GM19324 (cell line): ENCODE measurements around the gene ENAH.
"Not testable (repeated sequence)": the region's sequence is repeated elsewhere in the genome, so short reads cannot be mapped to it uniquely, and the experiment has no call there.

Experiments used
- ATAC-seq: cut with Tn5 transposase; IDR thresholded peaks from one replicate; pipeline ENCODE4 v1.9.1; 2021; ENCODE audit warnings: mild to moderate bottlenecking, moderate library complexity; ENCODE audit not compliant: unreplicated experiment, low FRiP score

Gene ENAH

DNA sequence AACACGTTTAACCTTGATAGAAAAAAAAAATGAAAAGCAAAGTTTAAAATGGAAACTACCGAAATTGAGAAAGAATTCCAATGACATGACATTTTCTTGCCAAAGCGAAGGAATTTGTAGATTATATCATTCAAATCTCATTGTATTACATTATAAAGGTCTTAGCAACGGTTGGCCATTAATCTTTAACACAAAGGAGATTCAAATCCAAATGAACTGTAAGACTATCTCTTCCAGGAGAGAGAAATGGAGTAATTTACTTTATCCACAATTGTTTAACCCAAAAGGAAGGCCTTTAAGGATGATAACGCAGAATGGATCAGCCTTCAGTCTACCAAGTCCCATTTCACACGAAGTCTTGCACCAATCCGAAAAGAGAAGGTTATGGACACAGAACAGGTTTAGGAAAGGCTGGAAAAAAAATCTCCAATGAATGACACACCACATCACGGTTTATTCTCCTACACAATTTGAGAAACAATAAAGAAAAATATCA lies 1.5 kb downstream of the ENAH start:
- ATAC-seq = no peak

DNA sequence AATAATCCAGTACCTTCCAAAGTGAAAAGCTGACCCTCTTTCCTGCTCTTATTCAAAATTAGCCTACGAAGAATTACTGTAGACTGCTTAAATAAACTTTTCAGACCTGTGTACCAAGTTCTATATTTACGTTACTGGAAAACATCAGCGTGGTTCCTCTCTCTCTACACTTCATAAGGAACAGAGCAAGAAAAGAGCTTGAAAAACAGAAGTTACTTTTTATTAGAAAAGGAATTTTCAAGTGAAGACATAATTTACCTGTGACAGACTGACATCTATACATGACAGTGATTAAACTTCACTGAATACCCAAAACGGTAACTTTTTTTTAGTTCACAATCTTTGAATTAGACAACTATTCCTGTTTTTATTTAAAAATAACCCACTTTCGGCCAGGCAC lies 2.7 kb downstream of the ENAH start:
- ATAC-seq = no peak

DNA sequence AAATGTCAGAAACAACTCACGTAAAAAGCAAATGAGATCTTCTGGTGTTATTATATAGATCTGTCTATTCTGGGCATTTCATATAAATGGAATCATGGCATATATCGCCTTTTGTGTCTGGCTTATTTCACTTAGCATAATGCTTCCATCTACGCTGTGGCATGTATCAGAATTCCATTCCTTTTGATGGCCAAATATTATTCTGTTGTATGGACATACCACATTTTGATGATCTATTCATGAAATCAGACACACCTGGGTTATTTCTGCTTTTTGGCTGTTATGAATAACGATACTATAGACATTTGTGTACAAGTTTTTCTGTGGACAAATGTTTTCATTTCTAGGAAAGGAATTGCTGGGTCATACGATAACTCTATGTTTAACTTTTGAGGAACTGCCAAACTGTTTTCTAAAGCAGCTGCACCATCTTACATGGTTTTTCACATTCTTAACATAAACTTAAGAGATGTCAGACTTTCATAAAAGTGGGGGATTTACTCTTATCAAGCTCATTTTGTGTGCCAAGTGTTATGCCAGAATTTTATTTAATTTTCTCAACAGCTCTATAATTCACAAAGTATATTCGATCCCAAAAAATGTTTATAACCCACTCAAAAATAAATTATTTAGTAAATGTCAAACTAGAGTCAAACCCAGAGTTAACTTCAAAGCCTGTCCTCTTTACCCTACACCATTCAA lies 7.6 kb downstream of the ENAH start:
- no peak for ATAC-seq

DNA sequence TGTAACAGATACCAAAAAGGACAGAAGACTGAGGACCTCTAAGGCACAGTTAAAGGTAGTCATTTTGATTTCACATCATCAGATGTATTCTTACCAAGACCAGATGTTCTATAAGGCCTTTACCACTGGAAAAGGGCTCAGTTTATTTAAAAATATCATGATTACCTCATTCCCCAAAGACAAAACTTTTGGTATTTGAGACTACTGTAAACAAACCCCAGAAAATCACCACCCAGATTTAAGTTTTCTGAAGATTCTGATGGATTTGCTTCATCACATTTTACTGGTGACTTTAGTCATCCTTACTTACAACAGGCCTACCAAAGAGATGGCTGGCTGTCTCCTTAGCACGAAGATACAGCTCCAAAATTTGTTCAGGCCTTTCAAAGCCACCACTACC lies 8.3 kb downstream of the ENAH start:
- ATAC-seq = no peak

DNA sequence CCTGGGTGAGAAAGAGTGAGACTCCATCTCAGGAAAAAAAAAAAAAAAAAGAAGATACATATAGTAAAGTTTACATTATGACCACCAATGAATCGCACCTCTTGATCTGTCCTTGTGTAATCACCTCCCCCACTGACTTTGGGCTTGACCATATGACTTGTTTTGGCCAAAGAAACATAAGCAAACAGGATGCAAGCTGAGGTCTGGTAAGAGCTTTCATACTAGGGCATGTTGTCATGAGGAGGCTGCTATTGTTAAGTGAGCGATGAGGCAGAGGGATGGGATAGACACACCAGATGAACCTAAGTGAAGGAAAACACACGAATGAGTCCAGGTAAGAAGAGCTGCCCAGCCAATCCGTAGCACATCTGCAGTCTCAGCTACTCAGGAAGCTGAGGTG lies 10.7 kb downstream of the ENAH start:
- ATAC-seq = no peak

DNA sequence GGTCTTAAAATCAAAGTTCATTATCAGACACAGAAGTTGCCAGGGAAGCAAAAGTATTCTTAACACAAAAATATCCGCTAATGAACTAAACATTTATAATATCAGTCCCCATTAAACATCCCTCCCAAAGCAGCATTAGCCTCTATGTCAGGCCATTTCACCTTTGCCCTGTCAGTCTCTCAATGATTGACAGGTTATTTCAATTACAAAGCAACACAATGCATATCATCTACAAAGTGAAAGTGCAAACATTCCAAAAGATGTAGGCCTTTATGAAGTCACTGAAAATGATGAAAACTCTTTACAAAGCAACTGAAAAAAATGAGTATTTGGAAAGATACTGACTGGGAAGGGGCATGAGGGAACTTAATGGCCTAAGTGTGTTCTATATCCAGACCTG lies 14.1 kb downstream of the ENAH start:
- no peak for ATAC-seq

DNA sequence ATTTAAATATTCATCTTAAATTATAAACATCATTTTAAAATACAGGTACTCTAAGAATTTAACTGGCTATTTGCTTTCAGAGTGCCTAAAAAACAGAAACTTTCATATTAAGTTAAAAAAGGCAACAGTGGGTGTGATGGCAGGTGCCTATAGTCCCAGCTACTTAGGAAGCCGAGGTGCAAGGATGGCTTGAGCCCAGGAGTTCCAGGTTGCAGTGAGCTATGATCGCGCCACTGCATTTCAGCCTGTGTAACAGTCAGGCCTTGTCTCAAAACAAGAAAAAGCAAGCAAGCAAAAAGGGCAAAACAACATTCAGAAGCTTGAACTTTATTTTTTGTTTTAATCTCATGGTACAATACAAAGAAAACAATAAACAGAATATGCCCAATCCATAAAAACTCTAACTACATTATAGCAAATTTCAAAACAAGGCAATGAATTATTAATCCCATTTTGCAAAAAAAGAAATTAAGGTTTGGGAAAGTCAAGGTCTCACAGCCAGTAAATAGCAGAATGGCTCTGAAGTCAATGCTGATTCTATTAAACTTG lies 15.2 kb downstream of the ENAH start:
- no peak for ATAC-seq

DNA sequence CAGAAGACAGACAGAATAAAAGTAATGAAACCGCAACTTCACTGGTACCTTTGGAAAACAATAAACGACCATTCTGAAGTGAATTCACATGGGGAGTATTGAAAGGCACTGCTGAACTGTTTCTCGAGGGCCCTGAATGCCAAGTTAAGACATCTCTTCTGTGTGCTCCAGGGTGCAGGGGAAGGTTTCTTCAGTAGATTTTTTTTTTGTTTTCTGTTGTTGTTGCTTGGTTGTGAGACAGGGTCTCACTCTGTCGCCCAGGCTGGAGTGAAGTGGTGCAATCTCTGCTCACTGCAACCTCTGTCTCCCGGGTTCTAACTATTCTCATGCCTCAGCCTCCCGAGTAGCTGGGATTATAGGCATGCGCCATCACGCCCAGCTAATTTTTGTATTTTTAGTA lies 15.9 kb downstream of the ENAH start:
- not testable (repeated sequence) for ATAC-seq

DNA sequence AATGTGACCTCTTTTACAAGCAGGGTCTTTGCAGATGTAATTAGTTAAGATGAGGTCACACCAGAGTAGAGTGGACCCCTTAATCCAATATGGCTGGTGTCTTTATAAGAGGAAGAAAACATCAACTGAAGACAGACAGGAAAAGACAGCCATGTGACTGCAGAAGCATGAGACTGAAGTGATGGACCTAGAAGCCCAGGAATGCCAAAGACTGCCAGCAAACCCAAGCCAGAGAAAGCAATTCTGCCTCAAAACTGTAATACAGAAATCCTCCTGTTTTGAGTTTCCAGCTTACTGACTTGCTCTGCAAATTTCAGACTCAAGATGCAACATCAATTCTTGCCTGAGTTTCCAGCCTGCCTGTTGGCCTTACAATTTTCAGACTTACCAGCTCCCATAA lies 17.3 kb downstream of the ENAH start:
- ATAC-seq = no peak

DNA sequence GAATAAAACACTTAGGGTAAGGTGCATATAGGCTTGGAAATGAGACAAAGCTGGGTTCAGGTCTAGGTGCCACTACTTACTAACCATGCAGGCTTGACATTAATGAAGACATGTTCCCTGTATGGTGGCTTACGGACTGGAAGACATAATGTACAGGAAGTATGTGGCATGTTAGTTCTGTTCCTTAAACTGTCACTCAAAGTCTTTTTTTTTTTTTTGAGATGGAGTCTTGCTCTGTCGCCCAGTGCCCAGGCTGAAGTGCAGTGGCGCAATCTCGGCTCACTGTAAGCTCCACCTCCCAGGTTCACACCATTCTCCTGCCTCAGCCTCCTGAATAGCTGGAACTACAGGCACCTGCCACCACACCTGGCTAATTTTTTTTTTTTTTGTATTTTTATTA lies 20.1 kb downstream of the ENAH start:
- ATAC-seq = not testable (repeated sequence)

DNA sequence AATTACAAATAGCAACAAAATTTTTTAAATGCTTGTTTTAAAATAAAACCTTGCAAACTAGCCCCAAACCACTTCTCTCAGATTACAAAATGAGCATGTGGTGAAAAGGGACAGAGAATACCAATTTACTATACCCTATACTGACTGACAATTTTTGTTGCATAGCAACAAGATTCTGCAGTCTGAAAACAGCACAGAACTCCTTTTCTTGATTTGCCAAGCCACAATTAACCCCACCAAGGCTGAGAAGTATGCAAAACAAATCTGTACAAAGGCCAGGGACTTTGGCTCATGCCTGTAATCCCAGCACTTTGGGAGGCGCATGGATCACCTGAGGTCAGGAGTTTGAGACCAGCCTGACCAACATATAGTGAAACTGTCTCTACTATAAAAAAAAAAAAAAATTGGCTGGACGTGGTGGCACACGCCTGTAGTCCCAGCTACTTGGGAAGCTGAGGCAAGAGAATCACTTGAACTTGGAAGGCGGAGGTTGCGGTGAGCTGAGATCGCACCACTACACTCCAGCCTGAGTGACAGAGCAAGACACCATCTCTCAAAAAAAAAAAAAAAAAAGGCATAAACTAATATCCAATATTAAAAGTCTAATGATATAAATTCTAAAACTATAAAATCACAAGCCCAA lies 21.8 kb downstream of the ENAH start:
- ATAC-seq = no peak

DNA sequence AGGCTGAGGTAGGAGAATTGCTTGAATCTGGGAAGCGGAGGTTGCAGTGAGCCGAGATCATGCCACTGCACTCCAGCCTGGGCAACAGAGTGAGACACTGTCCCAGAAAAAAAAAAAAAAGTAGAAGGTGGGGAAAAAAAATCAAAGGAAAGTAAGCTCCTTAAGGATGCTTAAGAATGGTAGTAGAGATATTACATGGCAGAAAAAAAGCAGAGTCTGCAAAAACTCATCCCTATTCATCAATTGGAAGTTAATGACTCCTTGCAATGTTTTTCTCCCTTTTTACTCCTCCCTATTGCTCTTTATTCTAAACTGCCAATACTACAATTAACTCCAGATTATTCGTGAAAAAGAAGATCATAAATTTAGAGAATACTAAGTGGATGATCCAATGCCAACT lies 23.4 kb downstream of the ENAH start:
- ATAC-seq = no peak

DNA sequence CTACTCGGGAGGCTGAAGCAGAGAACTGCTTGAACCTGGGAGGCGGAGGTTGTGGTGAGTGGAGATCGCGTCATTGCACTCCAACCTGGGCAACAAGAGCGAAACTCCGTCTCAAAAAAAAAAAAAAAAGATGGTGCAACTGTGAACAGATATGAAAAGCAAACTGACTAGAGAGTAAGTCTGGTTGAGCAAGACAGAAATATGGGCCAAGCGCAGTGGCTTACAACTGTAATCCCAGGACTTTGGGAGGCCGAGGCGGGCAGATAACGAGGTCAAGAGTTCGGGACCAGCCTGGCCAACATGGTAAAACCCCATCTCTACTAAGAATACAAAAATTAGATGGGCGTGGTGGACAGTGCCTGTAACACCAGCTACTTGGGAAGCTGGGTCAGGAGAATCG lies 24.1 kb downstream of the ENAH start:
- ATAC-seq = not testable (repeated sequence)

DNA sequence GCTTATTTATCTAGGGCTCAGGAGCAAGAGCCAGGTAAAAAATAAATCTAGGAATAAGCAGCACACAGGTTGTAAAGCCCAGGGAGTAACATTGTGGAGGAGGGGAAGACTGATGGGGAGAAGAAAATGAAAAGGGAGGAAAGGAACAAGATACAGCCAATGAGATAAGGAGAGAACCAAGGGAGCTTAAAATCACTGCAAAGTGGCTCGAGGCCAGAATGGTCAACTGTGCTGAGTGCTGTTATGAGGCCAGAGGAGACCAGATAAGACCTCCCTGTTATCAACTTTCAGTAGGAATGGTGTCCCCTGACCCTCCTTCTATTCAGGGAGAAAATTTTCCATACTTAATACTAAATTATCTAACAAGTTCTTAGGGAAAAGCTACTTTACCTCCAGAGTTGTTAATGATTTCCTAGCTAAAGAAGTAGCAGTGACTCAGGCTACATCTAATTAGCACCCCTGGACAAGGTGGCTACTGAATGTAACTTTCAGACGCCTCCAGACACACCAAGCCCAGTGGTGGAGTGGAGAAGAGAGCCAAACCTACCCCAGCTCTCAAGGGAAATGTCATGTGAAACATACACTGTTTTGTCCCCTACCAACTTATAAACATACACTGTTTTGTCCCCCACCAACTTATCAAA lies 25.5 kb downstream of the ENAH start:
- ATAC-seq = no peak

DNA sequence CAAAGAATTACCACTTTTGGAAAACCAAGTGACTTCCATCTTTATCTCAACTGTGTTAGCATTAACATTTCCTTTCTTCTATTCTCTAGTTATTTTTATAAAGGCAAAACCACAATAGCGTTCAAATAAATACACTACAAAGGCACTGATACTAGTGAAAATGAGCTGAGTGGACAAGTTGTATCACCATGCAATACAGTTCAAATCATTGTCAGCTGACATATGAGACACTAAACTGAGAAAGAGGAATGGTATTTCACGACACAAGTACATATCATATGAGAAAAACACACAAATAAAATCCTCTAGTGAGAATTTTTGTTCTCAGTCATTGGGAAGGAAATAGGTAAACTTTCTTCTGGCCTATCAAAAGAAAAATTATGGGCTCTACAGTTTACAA lies 26.2 kb downstream of the ENAH start:
- ATAC-seq = no peak

DNA sequence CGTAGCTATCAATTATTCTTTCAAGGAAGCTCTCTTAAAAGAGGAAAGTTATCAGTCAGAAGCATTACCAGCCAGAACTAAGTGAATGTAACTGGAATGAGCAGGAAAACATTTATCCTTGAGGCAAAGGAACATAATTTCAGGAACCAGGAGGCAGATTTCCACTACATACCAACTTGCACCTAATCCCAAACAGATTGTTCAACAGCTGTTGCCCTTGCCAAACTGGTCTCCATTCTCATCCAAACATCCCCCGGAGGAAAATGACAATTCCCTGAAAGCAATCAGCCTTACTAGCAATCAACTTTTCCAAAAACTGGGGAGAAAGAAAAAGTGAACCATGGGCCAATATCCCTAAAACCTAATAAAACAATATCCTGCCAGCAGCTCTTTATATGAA lies 35.0 kb downstream of the ENAH start:
- ATAC-seq = no peak

DNA sequence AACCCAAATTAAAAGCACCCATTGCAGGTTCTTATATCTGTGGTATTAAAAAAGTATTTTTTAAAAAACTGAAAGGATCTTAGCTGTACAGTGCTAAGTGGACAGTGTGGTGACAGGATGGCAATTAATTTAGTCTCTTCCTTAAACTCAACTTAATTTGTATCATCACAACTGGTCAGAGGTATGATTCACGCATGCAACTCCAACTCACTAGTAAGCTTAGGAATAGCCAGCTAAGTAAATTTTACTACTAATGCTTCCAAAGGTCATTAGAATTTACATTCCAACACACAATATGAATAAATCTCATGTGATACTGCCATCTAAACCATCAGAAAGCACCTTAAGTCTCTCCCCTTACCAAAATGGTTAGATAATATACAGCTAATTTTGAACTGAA lies 35.4 kb downstream of the ENAH start:
- no peak for ATAC-seq

DNA sequence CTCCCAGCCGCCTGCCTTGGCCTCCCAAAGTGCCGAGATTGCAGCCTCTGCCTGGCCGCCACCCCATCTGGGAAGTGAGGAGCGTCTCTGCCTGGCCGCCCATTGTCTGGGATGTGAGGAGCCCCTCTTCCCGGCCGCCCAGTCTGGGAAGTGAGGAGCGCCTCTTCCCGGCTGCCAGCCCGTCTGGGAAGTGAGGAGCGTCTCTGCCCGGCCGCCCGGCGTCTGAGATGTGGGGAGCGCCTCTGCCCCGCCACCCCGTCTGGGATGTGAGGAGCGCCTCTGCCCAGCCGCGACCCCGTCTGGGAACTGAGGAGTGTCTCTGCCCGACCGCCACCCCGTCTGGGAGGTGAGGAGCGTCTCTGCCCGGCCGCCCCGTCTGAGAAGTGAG lies 37.5 kb downstream of the ENAH start:
- ATAC-seq = not testable (repeated sequence)

DNA sequence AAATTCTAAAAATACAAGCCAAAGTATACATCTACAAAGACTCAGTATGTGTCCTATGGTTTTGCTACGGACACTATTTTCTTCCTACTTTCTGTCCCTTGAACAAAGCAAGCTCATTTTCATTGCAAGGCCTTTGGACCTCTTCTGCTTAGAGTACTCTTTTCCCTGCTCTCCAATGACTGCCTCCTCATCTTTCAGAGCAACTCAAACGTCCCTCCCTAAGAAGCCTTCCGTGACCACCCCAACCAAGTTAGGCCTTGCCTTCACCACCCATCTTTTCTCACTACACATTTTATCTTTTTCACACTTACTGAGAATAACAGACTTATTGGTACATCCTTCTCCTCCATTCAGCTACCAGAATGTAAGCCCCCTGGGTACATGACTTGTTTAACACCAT lies 39.9 kb downstream of the ENAH start:
- no peak for ATAC-seq

DNA sequence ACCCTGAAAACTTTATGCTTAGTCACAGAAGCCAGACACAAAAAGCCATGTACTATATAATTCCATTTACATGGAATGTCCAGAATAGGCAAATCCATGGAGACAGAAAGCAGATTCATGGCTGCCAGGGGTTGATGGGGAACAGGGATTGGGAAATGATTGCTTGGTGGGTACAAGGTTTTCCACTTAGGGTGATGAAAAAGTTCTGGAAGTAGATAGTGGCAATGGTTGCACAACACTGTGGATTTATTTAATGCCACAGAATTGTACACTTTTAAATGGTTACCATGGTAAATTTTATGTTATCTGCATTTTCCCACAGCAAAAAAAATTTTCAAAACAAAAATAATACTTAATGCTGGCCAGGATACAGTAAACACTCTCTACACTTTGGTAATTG lies 40.6 kb downstream of the ENAH start:
- no peak for ATAC-seq

DNA sequence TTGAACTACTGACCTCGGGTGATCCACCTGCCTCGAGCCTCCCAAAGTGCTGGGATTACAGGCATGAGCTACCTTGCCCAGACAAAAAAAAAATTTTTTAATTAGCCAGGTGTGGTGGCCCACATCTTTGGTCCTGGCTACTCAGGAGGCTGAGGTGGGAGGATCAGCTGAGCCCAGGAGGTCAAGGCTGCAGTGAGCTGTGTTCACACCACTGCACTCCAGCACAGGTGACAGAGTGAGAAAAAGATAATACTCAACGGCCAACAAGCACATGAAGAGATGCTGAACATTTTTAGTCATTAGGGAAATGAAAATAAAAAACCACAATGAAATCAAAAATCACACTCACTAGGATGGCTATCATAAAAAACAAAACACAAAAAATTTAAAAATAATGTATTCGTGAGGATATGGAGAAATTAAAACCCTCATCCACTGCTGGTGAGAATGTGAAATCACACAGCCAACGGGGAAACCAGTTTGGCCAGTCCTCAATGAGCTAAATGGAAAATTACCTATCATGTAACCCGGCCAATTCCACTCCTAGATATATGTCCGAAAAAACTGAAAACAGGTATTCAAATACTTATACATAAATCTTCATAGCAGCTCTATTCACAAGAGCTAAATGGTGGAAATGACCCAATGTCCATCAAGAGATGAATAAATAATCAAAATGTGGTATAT lies 41.2 kb downstream of the ENAH start:
- no peak for ATAC-seq
